HG02870 (cell line): ENCODE results near the gene PTPRN2.

ENCODE experiments used
- ATAC-seq: cut with Tn5 transposase; IDR thresholded peaks from one replicate; pipeline ENCODE4 v1.9.1; 2021; ENCODE audit warnings: mild to moderate bottlenecking, moderate library complexity; ENCODE audit not compliant: unreplicated experiment

The PTPRN2 gene

GRCh38 chr7:158013085-158013668 lies 574.4 kb downstream of the PTPRN2 start:
- ATAC-seq = no peak

GRCh38 chr7:158011941-158012340 lies 575.7 kb downstream of the PTPRN2 start:
- no peak for ATAC-seq

DNA sequence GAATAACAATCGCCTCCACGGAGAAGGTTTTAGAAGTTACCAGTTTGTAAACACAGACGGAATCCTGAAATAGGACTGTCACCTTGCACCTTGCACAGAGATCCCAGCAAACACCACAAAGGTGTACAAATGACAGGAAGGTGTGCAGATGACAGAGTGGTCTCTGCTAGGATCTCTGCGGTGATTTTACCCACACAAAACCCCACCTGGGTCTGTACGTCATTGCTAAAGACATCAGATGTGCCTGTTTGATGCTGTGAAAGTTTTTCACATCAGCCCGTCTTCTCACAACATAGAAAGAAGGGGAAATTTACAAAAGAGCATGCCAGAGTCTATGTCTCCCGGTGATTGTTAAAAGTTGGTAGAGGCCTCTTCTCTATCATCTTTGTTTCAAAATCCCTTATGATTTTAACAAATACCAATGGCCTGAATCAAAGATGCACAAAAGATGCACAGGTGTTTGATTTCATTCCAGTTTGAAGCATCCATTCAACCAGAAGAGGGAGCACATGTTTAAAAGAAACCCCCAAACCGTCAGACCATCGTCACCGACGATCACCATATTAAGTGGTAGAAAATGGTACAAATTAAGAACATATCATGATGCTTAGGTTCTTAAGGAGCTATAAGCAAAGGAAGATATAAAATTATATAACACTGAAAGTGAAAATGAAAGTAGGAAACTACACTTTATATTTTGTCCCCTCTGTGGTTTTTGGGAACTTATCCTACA lies 576.5 kb downstream of the PTPRN2 start:
- ATAC-seq = no peak

DNA sequence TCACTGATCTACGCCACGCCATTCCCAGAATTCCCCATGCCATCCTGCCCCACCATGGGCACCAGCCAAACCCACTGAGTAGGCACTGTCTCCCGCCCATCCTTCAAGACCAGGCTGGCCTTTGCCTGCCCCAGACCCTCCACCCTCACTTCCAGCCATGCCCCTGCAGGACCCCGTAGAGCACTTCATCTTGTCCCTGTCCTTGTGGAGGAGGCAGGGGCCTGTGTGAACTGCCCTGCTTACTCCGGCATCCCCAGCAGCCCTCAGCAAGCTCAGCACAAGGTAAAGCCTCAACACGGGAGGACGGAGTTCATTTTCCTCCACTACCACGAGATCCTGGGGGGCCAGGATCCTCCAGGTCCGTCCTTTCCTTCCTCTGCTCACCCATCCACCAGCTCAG lies 577.7 kb downstream of the PTPRN2 start:
- no peak for ATAC-seq

DNA sequence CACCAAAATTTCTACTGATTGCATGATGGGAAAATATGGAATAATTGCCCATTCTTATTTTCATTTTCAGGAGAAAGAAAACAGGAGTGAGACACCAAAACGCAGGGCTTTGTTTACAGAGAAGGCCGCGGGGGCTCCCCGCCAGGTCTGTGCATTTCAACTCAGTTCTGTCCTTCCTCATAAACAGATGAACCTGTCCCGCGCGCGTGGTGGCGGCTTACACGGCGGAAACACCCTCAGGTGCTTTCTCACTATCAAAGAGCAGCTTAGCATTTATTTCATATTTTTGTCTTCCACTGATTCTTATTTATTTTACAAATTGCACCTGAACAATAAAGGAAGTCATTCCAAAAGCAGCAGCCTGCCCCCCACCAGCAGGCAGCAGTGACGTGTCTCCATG lies 579.4 kb downstream of the PTPRN2 start:
- ATAC-seq = no peak

DNA sequence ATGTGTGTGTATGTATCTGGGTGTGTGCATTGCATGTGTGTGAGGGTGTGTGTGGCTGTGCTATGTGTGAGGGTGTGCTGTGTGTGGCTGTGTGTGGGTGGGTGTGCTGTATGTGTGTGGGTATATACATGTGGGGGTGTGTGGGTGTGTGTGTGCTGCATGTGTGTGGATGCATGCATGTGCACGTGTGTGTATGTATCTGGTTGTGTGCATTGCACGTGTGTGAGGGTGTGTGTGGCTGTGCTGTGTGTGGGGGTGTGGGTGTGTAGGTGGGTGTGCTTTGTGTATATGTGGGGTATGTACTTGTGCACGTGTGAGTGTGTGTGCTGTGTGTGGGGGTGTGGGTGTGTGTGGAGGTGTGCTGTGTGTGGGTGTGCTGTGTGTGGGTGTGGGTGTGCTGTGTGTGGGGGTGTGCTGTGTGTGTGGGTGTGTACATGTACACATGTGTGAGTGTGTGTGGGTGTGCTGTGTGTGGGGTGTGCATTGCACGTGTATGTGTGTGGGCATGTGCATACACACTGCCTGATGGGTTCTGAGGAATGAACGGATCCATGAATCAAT lies 579.8 kb downstream of the PTPRN2 start:
- ATAC-seq = no peak

- ATAC-seq = no peak
These were observed 580.6 kb downstream of the PTPRN2 start for GRCh38 chr7:158006841-158007696.

GRCh38 chr7:158005531-158005930 lies 582.1 kb downstream of the PTPRN2 start:
- ATAC-seq = no peak

GRCh38 chr7:158004123-158004490 lies 583.5 kb downstream of the PTPRN2 start:
- ATAC-seq = no peak

- no peak for ATAC-seq
These were observed 584.0 kb downstream of the PTPRN2 start for GRCh38 chr7:158003441-158004122.

DNA sequence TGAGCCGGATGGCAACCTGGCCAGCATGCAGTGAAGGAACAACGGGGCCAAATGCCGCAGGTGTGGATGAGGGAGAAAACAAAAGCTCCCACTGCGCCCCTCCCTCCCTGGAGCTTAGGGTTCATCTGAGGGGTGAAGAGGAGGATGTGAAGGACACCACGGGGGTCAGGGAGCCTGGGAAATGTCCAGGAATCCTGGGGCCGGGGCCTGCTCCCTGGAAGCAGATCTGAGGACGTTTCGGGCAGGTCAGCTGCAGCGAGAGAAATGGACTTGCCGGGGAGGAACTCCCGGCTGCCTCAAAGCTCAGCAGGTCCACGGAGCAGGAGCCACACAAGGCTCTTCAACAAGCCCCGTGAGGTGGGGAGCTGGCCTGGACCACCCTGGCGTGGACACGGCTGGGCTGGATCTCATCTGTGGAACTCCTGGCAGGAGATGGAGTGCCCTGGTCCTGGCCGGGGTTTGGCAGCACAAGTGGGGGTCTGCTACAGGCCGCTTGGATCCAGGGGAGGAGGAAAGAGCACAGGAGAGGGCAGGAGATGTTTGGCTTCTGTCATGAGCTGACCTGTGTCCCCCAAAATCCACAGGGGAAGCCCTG lies 585.0 kb downstream of the PTPRN2 start:
- no peak for ATAC-seq

GRCh38 chr7:158001621-158002320 lies 585.9 kb downstream of the PTPRN2 start:
- no peak for ATAC-seq

- no peak for ATAC-seq
These were observed 586.6 kb downstream of the PTPRN2 start for GRCh38 chr7:158001003-158001402.

- ATAC-seq = no peak
These were observed 587.5 kb downstream of the PTPRN2 start for GRCh38 chr7:158000160-158000559.

- ATAC-seq = no peak
These were observed 588.6 kb downstream of the PTPRN2 start for GRCh38 chr7:157998884-157999552.

DNA sequence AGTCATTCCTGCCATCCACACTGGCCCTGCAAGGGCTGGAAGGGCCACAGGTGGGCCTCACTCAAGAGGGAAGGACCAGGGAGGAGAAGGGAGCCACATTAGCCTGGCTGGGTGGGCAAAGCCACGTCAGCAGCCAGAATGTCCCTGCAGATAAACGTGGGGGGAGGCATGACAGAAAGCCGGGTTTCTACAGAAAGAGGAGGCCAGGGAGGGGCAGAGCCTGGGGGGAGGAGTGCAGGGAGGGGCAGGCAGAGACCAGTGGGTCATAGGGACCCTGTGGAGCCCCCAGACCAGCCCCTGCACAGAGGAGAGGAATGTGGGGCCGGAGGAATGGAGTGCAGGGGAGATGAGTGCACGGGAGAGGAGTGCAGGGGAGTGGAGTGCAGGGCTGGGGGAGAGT lies 590.2 kb downstream of the PTPRN2 start:
- ATAC-seq = no peak

DNA sequence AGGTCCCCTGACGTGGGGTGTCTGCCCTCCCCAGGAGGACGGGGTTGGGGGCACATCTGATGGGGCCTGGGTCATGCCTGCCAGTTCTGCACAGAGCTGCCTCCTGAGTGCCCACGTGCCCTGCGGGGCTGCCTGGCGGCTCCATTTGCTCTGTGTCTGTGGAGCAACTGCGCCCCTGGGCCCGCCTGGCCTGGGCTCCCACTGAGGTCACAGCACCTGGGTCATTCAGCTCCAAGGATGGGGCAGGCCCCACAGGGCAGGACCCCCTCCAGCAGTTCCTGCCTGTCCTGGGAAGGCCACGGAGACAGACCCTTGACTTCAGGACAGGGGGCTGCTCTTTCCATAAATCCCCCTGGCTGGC lies 590.6 kb downstream of the PTPRN2 start:
- no peak for ATAC-seq

DNA sequence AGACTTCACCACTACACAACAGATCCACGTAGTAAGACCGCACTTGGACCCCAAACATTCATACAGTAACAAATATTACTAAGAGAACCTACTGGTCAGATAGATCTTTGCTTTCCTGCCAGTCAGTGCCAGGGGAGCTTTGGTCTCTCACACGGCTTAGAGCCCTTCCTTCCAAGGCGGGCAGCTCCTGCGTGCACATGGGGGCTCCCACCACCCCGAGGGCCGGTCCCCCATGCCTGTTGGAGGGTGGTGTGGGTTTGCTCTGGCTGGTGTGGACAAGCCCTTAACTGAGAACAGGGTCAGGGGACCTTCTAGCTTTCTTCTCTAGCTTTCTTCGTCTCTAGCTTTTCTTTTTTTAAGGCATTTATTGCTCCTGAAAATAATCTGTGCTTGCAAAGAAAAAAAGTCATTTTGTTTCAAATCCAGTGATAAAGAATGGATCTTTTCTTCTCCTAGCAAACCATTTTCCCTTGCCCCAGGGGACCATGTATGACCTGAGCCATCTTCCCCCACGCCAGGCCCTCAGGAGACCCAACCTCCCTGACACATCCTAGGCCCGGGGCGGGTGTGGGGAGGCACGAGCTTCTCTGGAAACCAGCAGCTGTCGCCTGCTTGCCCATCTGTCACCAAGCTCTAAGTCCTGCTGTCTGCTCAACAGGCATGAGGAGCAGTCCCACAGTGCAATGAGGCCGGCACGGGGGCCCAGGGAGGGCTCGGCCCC lies 591.1 kb downstream of the PTPRN2 start:
- no peak for ATAC-seq

- ATAC-seq = no peak
These were observed 591.8 kb downstream of the PTPRN2 start for GRCh38 chr7:157995815-157996214.
